Neuronal stem cell (in vitro differentiated cells): ENCODE measurements around the gene TMEM63A.
A peak's percentile ranks its signal among the peaks of the same experiment; 100 is the strongest.

Experiments
- DNase-seq: peaks from one replicate; pipeline ENCODE4 v3.0.0-alpha.2; 2013; ENCODE audit warnings: low spot score
- H2AFZ ChIP-seq: one replicate; pipeline ENCODE4 v1.6.1; 2013; ENCODE audit warnings: mild to moderate bottlenecking, low read length, inconsistent platforms
- H2AK5ac ChIP-seq: 2 replicates; pipeline ENCODE4 v1.6.1; 2013; ENCODE audit warnings: low read depth, mild to moderate bottlenecking, inconsistent platforms, low read length, moderate library complexity, mixed read lengths
- H2BK120ac ChIP-seq: 2 replicates; pipeline ENCODE4 v1.6.1; 2013; ENCODE audit warnings: low read depth, mild to moderate bottlenecking, inconsistent platforms, low read length, moderate library complexity, mixed read lengths
- H2BK12ac ChIP-seq: one replicate; pipeline ENCODE4 v1.6.1; 2013; ENCODE audit warnings: low read length, inconsistent platforms
- H2BK15ac ChIP-seq: 2 replicates; pipeline ENCODE4 v1.6.1; 2013; ENCODE audit warnings: mild to moderate bottlenecking, low read length, inconsistent platforms, mixed read lengths
- H2BK5ac ChIP-seq: one replicate; pipeline ENCODE4 v1.6.1; 2013; ENCODE audit warnings: inconsistent platforms, mild to moderate bottlenecking, low read length, moderate library complexity
- H3K14ac ChIP-seq: one replicate; pipeline ENCODE4 v1.6.1; 2013; ENCODE audit warnings: low read length, inconsistent platforms
- H3K18ac ChIP-seq: 2 replicates; pipeline ENCODE4 v1.6.1; 2013; ENCODE audit warnings: low read length, inconsistent platforms
- H3K23ac ChIP-seq: 2 replicates; pipeline ENCODE4 v1.6.1; 2013; ENCODE audit warnings: low read depth, mild to moderate bottlenecking, mixed read lengths, low read length, inconsistent platforms; ENCODE audit not compliant: poor library complexity
- H3K27ac ChIP-seq: replicated peaks from 3 replicates; pipeline ENCODE4 v1.5.1; 2013; ENCODE audit warnings: low read length, inconsistent platforms
- H3K27me3 ChIP-seq, 3 experiments: 2 replicates each; pipeline ENCODE4 v1.6.1; 2013; ENCODE audit warnings: low read length in 3 of 3, mild to moderate bottlenecking in 2 of 3, inconsistent platforms in 1 of 3, low read depth in 1 of 3, mixed read lengths in 1 of 3, moderate library complexity in 1 of 3; ENCODE audit not compliant: control insufficient read depth in 3 of 3, insufficient read depth in 3 of 3
- H3K36me3 ChIP-seq, 2 donors: replicated peaks in 1 of 2; 2 replicates each; pipeline ENCODE4 v1.6.1; 2013; ENCODE audit warnings: low read length in 2 of 2; ENCODE audit not compliant: control insufficient read depth in 2 of 2, insufficient read depth in 2 of 2
- H3K4ac ChIP-seq: 2 replicates; pipeline ENCODE4 v1.6.1; 2013; ENCODE audit warnings: inconsistent platforms, mild to moderate bottlenecking, low read length, moderate library complexity
- H3K4me1 ChIP-seq, 2 donors: 1 replicate in 1 of 2; 2 replicates in 1 of 2; pipeline ENCODE4 v1.6.1; 2013; ENCODE audit warnings: low read length in 2 of 2, low read depth in 1 of 2; ENCODE audit not compliant: control insufficient read depth in 2 of 2, insufficient read depth in 1 of 2
- H3K4me2 ChIP-seq: one replicate; pipeline ENCODE4 v1.6.1; 2013; ENCODE audit warnings: mild to moderate bottlenecking, low read length, inconsistent platforms; ENCODE audit not compliant: insufficient read depth, poor library complexity, severe bottlenecking
- H3K4me3 ChIP-seq, 2 donors: 2 replicates each; pipeline ENCODE4 v1.5.1; 2013; ENCODE audit warnings: low read length in 2 of 2, mild to moderate bottlenecking in 2 of 2, inconsistent platforms in 1 of 2, moderate library complexity in 1 of 2
- H3K79me1 ChIP-seq: one replicate; pipeline ENCODE4 v1.6.1; 2013; ENCODE audit warnings: low read depth, mild to moderate bottlenecking, inconsistent platforms, low read length, moderate library complexity
- H3K9ac ChIP-seq: one replicate; pipeline ENCODE4 v1.6.1; 2013; ENCODE audit warnings: mild to moderate bottlenecking, low read depth, low read length, inconsistent platforms; ENCODE audit not compliant: poor library complexity
- H3K9me3 ChIP-seq, 2 donors: replicated peaks in 1 of 2; 2 replicates each; pipeline versions ENCODE3 to v1.6.1; 2013; ENCODE audit warnings: low read length in 2 of 2, mild to moderate bottlenecking in 2 of 2, inconsistent platforms in 1 of 2, low read depth in 1 of 2, mixed read lengths in 1 of 2, moderate library complexity in 1 of 2; ENCODE audit not compliant: control insufficient read depth in 2 of 2, insufficient read depth in 1 of 2
- H4K8ac ChIP-seq: one replicate; pipeline ENCODE4 v1.6.1; 2013; ENCODE audit warnings: low read depth, mild to moderate bottlenecking, inconsistent platforms, low read length, moderate library complexity
- H4K91ac ChIP-seq: one replicate; pipeline ENCODE4 v1.6.1; 2013; ENCODE audit warnings: low read length, low read depth, mild to moderate bottlenecking, inconsistent platforms; ENCODE audit not compliant: poor library complexity
- WGBS, 2 donors: extraction: QIAGEN DNeasy Blood & Tissue Kit; methylation state at CpG; one replicate each; pipeline ENCODE4 v1.1.7; 2013; ENCODE audit warnings: missing lambda C conversion rate in 2 of 2, mixed read lengths in 1 of 2; ENCODE audit not compliant: insufficient read length in 2 of 2, insufficient replicate concordance in 1 of 2; ENCODE audit errors: extremely low coverage in 2 of 2; 5-methylcytosine and 5-hydroxymethylcytosine counted together

Gene TMEM63A

DNA sequence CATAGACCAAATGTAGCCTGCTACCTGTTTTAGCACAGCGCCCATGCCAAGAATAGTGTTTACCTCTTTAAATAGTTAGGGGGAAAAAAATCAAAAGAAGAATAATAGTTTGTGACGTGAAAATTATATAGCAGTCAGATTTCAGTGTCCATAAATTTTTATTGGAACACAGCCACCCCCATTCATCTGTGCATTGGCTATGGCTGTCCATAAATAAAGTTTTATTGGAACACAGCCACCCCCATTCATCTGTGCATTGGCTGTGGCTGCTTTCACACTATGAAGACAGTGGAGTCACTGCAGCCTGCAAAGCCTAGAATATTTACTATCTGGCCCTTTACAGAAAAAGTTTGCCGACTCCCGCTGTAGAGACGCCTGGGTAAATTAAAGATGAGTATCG lies 51.3 kb downstream of the TMEM63A start:
- Histone ChIP-seq H3K4me2 (no peak overlapping the region), H3K9ac (no peak overlapping the region), H3K23ac (no peak overlapping the region), H2BK120ac (no peak overlapping the region), H3K4me3 (no peak overlapping the region), H3K27ac (no peak overlapping the region), H4K8ac (no peak overlapping the region), H2BK5ac (no peak overlapping the region), H2BK12ac (no peak overlapping the region), H3K79me1 (no peaks in the 10 kb centered on the region), H3K14ac (no peak overlapping the region), H2BK15ac (no peak overlapping the region), H3K9me3 (peaks cover 0 to 1% of the 10 kb centered on the region in 2 donors), H3K4me1 (no peaks in the 10 kb centered on the region), H2AFZ (no peak overlapping the region), H4K91ac (no peak overlapping the region), H3K4ac (no peak overlapping the region), H2AK5ac (no peak overlapping the region), H3K27me3 (no peaks in the 10 kb centered on the region), H3K36me3 (peaks cover 3 to 26% of the 10 kb centered on the region in 2 donors), H3K18ac (no peak overlapping the region)
- no peak for DNase-seq
- WGBS, 2 donors, result no CpG with 5 or more reads among the region's 6 CpGs

DNA sequence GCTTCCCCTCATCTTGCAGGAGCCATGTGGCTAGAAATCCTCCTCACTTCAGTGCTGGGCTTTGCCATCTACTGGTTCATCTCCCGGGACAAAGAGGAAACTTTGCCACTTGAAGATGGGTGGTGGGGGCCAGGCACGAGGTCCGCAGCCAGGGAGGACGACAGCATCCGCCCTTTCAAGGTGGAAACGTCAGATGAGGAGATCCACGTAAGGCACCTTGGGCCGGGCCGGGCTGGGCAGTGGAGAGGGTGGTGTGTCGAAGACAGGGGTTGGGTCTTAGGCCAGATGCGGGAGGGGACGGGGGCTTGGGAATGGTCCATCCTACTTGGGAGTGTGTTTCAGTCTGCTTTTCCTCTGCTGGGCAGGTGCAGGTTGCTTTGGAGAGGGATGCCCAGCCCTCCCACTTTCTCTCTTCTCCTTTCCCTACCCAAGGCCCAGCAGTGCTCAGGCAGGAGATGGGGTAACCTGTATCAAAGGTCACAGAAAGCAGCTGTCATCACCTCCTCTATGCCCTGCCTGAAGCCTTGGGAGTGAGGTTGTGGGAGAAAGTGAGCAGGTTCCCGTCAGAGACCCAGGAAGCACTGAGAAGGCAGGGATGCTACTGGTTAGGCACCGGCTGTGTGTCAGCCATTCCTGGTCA lies 53.4 kb downstream of the TMEM63A start:
- Histone ChIP-seq H3K23ac (peak overlapping the region; percentile 18), H2AFZ (no peak overlapping the region), H4K91ac (no peak overlapping the region), H3K4me1 (peaks cover 3 to 9% of the 10 kb centered on the region in 2 donors), H3K27me3 (no peaks in the 10 kb centered on the region), H3K9ac (peak overlapping the region; percentile 45), H3K9me3 (no peaks in the 10 kb centered on the region), H2BK15ac (no peak overlapping the region), H3K4ac (no peak overlapping the region), H3K27ac (no peak overlapping the region), H2BK5ac (no peak overlapping the region), H3K36me3 (peaks cover 3 to 22% of the 10 kb centered on the region in 2 donors), H2AK5ac (no peak overlapping the region), H3K4me3 (no peak overlapping the region), H3K14ac (peak overlapping the region; percentile 26), H3K4me2 (no peak overlapping the region), H2BK12ac (no peak overlapping the region), H3K18ac (no peak overlapping the region), H3K79me1 (peaks cover under 1% of the 10 kb centered on the region), H4K8ac (no peak overlapping the region), H2BK120ac (no peak overlapping the region)
- DNase-seq, result no peak
- WGBS, 2 donors, result no CpG with 5 or more reads among the region's 14 CpGs

DNA sequence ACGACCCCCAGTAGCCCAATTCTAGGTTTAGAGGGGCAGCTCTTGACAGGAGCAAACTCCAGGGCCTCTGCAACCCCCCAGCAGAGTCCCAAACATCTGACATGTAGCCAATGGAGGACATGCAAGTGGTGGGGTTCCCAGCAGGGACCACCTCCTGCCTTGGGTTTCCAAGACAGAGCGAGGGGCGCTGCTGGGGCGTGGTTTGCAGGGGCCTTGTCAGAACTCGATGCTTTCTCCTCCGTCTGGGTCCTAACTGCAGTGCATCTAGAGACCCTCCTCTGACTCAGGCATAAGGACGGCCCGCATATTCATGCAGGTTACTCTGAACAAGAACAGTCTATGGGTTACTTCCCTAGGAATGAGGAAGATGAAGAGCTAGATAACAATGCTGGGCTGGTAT lies 55.1 kb downstream of the TMEM63A start:
- Histone ChIP-seq H3K9ac (no peak overlapping the region), H3K23ac (no peak overlapping the region), H3K4me1 (peaks cover 3 to 10% of the 10 kb centered on the region in 2 donors), H3K27me3 (no peaks in the 10 kb centered on the region), H4K8ac (no peak overlapping the region), H3K4me2 (no peak overlapping the region), H2BK12ac (no peak overlapping the region), H2BK120ac (no peak overlapping the region), H3K18ac (no peak overlapping the region), H3K9me3 (no peaks in the 10 kb centered on the region), H3K4me3 (no peak overlapping the region), H3K14ac (no peak overlapping the region), H2AK5ac (no peak overlapping the region), H3K27ac (no peak overlapping the region), H2BK15ac (no peak overlapping the region), H2BK5ac (no peak overlapping the region), H3K4ac (no peak overlapping the region), H3K79me1 (peaks cover 2% of the 10 kb centered on the region), H4K91ac (no peak overlapping the region), H3K36me3 (peaks cover 3 to 16% of the 10 kb centered on the region in 2 donors), H2AFZ (no peak overlapping the region)
- no CpG with 5 or more reads among the region's 8 CpGs for WGBS, 2 donors
- no peak for DNase-seq

DNA sequence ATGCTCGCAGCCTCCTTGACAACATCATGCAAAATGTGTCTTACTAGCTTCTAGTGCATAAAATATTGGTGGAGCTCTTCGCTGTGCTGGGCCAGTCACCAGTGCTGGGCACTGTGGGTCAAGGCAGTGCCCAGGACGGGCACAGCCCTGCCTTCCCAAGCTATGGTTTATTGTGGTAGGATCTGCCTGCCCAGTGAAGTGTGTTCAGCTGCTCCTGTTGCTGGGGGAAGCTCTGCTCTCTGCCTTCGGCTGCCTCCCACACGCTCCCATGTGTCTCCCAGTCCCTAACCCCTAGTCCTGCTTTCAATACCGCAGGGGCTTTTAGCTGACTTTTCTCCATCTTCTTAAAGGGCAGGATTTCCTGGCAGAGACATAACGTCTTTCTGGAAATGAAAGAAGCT lies 56.6 kb downstream of the TMEM63A start:
- Histone ChIP-seq H3K36me3 (peaks cover 0 to 6% of the 10 kb centered on the region in 2 donors), H3K18ac (no peak overlapping the region), H3K9me3 (no peaks in the 10 kb centered on the region), H3K23ac (no peak overlapping the region), H3K4me1 (peaks cover 3 to 10% of the 10 kb centered on the region in 2 donors), H4K91ac (no peak overlapping the region), H3K27ac (no peak overlapping the region), H2BK120ac (no peak overlapping the region), H3K4ac (no peak overlapping the region), H2BK5ac (no peak overlapping the region), H4K8ac (no peak overlapping the region), H3K27me3 (no peaks in the 10 kb centered on the region), H3K4me3 (no peak overlapping the region), H3K14ac (no peak overlapping the region), H2AK5ac (no peak overlapping the region), H3K79me1 (peaks cover 2% of the 10 kb centered on the region), H2BK15ac (no peak overlapping the region), H3K4me2 (no peak overlapping the region), H2AFZ (no peak overlapping the region), H3K9ac (no peak overlapping the region), H2BK12ac (no peak overlapping the region)
- no peak for DNase-seq
- WGBS, 2 donors, result no CpG with 5 or more reads among the region's 7 CpGs
